DND-41 (cell line): ENCODE measurements around the gene ST6GALNAC4.

Experiments used
- ATAC-seq: fragments of 200-7000 bp; cut with Tn5 transposase; 3 replicates; pipeline ENCODE4 v1.9.1; 2021; ENCODE audit warnings: low read depth; ENCODE audit not compliant: insufficient read depth
- DNase-seq: peaks from one replicate; pipeline ENCODE4 v3.0.0-alpha.2; 2020
- H2AFZ ChIP-seq: 2 replicates; pipeline ENCODE4 v1.6.0; 2012; ENCODE audit warnings: low read depth, low read length
- H3K27ac ChIP-seq: 2 replicates; pipeline ENCODE4 v1.5.1; 2012; ENCODE audit warnings: low read length, inconsistent platforms
- H3K27me3 ChIP-seq: fragments of 200-600 bp; sonication (generic); 2 replicates; pipeline ENCODE4 v1.6.0; 2012; ENCODE audit warnings: low read length, mild to moderate bottlenecking, inconsistent platforms; ENCODE audit not compliant: insufficient read depth, poor library complexity
- H3K36me3 ChIP-seq: 2 replicates; pipeline ENCODE4 v1.5.1; 2012; ENCODE audit warnings: low read length, inconsistent platforms; ENCODE audit not compliant: insufficient read depth
- H3K4me1 ChIP-seq: 2 replicates; pipeline ENCODE4 v1.5.1; 2012; ENCODE audit warnings: mild to moderate bottlenecking, low read length; ENCODE audit not compliant: insufficient read depth
- H3K4me2 ChIP-seq: 2 replicates; pipeline ENCODE4 v1.6.0; 2012; ENCODE audit warnings: mild to moderate bottlenecking, moderate library complexity, low read length, inconsistent platforms; ENCODE audit not compliant: insufficient read depth
- H3K4me3 ChIP-seq, 2 experiments: fragments of 200-600 bp in 1 of 2; shearing (Covaris generic) in 1 of 2; 2 replicates each; pipeline ENCODE4 v1.5.1; 2012 to 2016; ENCODE audit warnings: inconsistent platforms in 2 of 2, low read length in 2 of 2, mild to moderate bottlenecking in 2 of 2, low read depth in 1 of 2, moderate library complexity in 1 of 2
- H3K79me2 ChIP-seq: 2 replicates; pipeline ENCODE4 v1.6.0; 2012; ENCODE audit warnings: low read length, inconsistent platforms; ENCODE audit not compliant: insufficient read depth
- H3K9ac ChIP-seq: 2 replicates; pipeline ENCODE4 v1.6.0; 2012; ENCODE audit warnings: low read depth, mild to moderate bottlenecking, inconsistent platforms, low read length, moderate library complexity
- H3K9me3 ChIP-seq: 2 replicates; pipeline ENCODE4 v1.5.1; 2012; ENCODE audit warnings: low read length, moderate library complexity, mild to moderate bottlenecking, inconsistent platforms; ENCODE audit not compliant: insufficient read depth, severe bottlenecking
- H4K20me1 ChIP-seq: 2 replicates; pipeline ENCODE4 v1.6.0; 2012; ENCODE audit warnings: low read length; ENCODE audit not compliant: insufficient read depth
- EZH2 ChIP-seq: IDR thresholded peaks from 3 replicates; pipeline ENCODE4 v1.6.1; 2012; ENCODE audit warnings: borderline replicate concordance, low read depth, mild to moderate bottlenecking, moderate library complexity, low read length, inconsistent platforms; ENCODE audit not compliant: severe bottlenecking
- TF ChIP-seq, protein P1 (sequence below): IDR thresholded peaks from 2 replicates; pipeline ENCODE4 v1.5.1; 2012; ENCODE audit warnings: borderline replicate concordance, low read length, moderate library complexity, mild to moderate bottlenecking; ENCODE audit not compliant: poor library complexity, severe bottlenecking; ENCODE audit errors: extremely low read depth

The ST6GALNAC4 gene

DNA sequence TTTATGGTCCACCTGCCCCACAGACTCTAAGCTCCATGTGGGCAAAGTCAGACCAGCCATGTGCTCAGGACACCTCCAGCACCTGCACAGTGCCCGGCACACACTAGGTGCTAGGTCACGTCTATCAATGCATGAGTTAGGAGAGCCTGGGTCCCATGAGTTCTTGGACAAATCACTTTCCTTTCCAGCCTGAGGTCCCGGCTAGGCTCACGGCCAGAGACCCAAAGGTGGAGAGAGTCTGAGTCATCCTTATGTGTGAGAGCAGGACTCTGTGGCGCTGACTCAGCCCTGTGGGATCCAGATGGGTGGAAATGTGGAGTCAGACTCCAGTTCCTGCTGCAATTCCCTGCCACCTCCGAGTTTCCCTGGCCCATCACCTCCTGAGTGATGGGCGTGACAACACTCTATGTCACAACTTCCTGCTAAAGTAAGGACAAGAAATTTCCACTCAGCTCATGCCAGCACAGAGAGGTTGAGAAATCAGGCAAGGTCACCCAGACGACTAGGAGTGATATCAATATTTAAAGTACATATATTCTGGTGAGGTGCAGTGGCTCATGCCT lies 2.5 kb upstream of the ST6GALNAC4 start:
- Histone ChIP-seq H4K20me1 (no peaks in the 10 kb centered on the region), H3K79me2 (no peaks in the 10 kb centered on the region), H3K4me1 (peaks cover 43% of the 10 kb centered on the region), H3K9ac (no peak overlapping the region), H3K36me3 (no peaks in the 10 kb centered on the region), H3K4me3 (no peak overlapping the region), H3K27me3 (no peaks in the 10 kb centered on the region), H2AFZ (no peak overlapping the region), H3K9me3 (no peaks in the 10 kb centered on the region), H3K4me2 (no peak overlapping the region), H3K27ac (no peak overlapping the region)
- ATAC-seq (no peak), DNase-seq (no peak)
- no peak for TF ChIP-seq EZH2
- TF ChIP-seq, protein P1, sequence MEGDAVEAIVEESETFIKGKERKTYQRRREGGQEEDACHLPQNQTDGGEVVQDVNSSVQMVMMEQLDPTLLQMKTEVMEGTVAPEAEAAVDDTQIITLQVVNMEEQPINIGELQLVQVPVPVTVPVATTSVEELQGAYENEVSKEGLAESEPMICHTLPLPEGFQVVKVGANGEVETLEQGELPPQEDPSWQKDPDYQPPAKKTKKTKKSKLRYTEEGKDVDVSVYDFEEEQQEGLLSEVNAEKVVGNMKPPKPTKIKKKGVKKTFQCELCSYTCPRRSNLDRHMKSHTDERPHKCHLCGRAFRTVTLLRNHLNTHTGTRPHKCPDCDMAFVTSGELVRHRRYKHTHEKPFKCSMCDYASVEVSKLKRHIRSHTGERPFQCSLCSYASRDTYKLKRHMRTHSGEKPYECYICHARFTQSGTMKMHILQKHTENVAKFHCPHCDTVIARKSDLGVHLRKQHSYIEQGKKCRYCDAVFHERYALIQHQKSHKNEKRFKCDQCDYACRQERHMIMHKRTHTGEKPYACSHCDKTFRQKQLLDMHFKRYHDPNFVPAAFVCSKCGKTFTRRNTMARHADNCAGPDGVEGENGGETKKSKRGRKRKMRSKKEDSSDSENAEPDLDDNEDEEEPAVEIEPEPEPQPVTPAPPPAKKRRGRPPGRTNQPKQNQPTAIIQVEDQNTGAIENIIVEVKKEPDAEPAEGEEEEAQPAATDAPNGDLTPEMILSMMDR = no peak

DNA sequence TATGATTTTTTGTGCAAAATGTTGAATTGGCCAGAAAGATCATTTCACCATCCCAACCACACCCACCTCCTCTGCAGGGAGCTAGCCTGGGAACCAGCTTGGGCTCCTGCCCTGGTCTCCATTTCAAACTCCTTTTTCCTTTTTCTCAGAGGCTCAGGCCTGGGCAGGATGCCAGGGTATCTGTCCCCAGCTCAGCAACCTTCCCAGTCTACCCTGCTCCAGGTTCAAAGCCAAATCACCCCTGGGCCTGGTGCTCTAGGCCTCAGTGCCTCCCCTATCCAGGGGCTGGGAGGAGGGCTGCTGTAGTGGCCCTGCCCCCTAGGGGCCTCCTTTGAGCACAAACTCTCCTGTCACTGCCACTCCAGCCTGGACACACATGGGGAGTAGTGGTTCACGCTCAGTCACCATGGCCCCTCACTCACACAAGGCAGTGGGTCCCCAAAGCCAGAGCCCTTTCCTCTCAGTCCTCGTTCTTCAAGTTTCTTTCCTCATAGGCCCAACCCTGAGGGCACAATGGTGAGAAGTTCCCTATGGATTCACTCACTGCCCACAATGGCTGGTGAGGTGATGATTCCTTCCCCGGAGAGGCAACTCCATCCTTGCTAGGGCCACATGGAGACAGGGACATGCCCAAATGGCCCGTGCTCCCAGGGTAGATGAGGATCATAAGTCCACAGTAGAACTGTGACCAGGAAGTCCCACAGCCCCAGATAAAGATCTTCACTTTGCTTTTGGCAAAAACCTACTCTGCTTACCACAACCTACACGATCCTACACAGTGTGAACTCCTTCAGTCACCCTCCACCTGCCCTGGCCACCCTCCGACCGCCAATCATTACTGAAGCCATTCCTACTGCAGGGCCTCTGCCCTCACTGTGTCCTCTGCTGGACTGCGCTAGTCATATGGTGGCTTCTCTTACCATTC lies 1.6 kb upstream of the ST6GALNAC4 start:
- no peaks in the 10 kb centered on the region for H3K9me3 ChIP-seq
- DNase-seq (no peak), ATAC-seq (no peak)
- 0 out of 2 replicates have a peak overlapping the region, but pooled peaks have one; percentile 96 for H3K4me2 ChIP-seq
- no peaks in the 10 kb centered on the region for H3K36me3 ChIP-seq
- H2AFZ ChIP-seq = no peak overlapping the region
- H4K20me1 ChIP-seq = no peaks in the 10 kb centered on the region
- peaks cover 43% of the 10 kb centered on the region for H3K4me1 ChIP-seq
- no peak overlapping the region for H3K4me3 ChIP-seq
- H3K9ac ChIP-seq = no peak overlapping the region
- TF ChIP-seq EZH2 = no peak
- TF ChIP-seq, protein P1 = peak; percentile 27
- no peaks in the 10 kb centered on the region for H3K79me2 ChIP-seq
- H3K27me3 ChIP-seq = no peaks in the 10 kb centered on the region
- H3K27ac ChIP-seq = 0 out of 2 replicates have a peak overlapping the region, but pooled peaks have one; percentile 49

DNA sequence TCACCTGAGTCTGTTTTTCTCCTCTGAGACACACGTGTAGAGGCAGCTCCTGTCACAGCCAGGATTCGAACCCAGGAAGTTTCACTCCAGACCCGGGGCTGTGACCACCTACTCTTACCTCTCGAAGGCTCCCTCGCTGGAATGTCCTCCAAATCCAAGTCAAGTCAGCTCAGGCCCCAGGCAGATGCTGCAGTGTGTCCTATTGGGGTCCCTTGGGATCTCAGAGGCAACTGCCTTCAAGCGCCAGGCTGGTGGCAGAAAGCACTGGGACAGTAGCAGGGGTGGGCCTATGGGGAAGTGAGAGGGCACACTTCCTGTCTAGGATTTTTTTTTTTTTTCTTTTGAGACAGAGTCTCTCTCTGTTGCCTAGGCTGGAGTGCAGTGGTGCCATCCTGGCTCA lies 762 bp upstream of the ST6GALNAC4 start:
- peak overlapping the region in 1 of 2 experiments; percentile 69; a peak in 2 of 4 replicates for H3K4me3 ChIP-seq
- peaks cover 43% of the 10 kb centered on the region for H3K4me1 ChIP-seq
- H3K9ac ChIP-seq = peak overlapping the region; percentile 64; the same call in 1 of the 2 replicates
- DNase-seq = peak; percentile 59
- H3K4me2 ChIP-seq = peak overlapping the region; percentile 96
- TF ChIP-seq, protein P1 = no peak
- TF ChIP-seq EZH2 = no peak
- no peaks in the 10 kb centered on the region for H3K9me3 ChIP-seq
- H2AFZ ChIP-seq = peak overlapping the region; percentile 41
- ATAC-seq = peak; percentile 22; the same call in 1 of the 3 replicates
- no peaks in the 10 kb centered on the region for H4K20me1 ChIP-seq
- no peaks in the 10 kb centered on the region for H3K36me3 ChIP-seq
- no peaks in the 10 kb centered on the region for H3K27me3 ChIP-seq
- H3K27ac ChIP-seq = no peak overlapping the region
- H3K79me2 ChIP-seq = no peaks in the 10 kb centered on the region
